ENCODE results near the gene ODAPH.

GRCh38 chr4:75612306-75612705, 56.4 kb downstream of the ODAPH start:
- TF ChIP-seq POLR2A (IDR thresholded peaks at IDR 0.05): no peak
- no peak for TF ChIP-seq POLR2AphosphoS5 (IDR thresholded peaks at IDR 0.05)

All from transverse colon (tissue), 3 donors.